ENCODE data around the gene CSN2.

GRCh38 chr4:69907151-69907550 lies 58.4 kb downstream of the CSN2 start:
- TF ChIP-seq POLR2A (IDR thresholded peaks at IDR 0.05; ENCODE audit: low read length) = no peak
- TF ChIP-seq GATA1 (IDR thresholded peaks at IDR 0.05; ENCODE audit: low read depth, low read length) = no peak
